Bone marrow (tissue), 2 donors: ENCODE measurements around the gene PTEN.

Experiments
- DNase-seq, 2 donors: peaks; one replicate each; lab custom pipeline; 2025; lab: John Stamatoyannopoulos, UW

PTEN gene

DNA sequence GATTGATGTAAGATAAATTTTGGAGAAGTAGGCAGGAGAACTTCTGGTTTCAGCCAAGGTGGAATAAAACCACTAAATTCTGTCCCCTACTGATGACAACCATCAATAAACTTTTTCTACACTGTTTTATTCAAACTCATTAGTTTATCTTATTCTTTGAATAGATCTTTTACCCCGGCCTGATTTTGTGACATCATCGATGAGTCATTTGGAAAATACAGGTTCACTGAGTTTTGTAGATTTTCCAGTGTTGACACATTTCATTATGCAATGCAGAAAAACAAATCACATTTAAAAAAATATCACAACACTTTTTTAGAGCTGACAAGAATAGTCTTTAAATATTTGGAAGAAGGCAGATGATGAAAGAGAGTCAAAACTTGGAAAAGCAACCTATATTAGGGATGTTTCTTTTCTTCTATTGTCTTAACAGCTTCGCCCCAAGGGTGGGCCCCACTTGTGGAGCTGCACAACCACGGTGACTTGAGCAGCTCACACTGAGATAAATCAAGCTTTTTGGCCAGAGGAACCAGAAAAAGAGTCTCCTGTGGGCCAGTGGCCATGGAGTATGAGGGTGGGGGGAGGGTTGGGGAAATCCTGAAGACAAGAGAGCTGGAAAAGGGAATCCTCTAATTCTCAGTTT lies 112.8 kb downstream of the PTEN start:
- no peak for DNase-seq

DNA sequence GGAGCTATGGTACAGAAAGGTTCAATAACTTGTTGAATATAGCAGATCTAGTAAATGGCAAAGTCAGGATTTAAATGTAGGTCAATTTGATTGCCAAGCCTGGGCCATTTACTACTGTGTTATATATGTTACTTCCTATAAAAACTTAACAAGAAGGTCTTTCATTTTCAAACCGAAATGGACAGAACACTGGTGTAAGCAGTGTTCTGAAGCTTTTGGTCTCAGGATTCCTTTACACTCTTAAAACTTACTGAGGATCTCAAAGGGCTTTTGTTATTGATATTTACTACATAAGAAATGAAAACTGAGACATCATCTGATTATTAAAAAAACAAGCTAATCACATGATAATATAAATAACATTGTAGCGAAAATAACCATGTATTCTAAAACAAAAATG lies 114.7 kb downstream of the PTEN start:
- DNase-seq: no peak

DNA sequence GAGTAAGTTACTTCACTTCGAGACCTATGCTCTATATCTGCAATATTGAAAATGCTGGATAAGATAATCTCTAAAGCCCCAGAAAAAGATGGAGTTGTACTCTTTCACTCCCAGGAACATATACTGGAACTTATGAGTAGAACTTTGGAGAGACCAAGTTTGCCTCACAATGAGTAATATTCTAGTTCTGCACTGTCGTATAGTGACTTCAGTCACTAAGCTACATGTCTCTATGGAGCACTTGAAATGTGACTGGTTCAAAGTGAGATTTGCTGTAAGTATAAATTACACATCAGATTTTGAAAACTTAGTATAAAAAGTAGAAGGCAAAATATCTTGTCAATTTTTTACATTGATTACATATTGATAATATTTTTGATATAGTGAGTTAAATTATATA lies 116.4 kb downstream of the PTEN start:
- no peak for DNase-seq

DNA sequence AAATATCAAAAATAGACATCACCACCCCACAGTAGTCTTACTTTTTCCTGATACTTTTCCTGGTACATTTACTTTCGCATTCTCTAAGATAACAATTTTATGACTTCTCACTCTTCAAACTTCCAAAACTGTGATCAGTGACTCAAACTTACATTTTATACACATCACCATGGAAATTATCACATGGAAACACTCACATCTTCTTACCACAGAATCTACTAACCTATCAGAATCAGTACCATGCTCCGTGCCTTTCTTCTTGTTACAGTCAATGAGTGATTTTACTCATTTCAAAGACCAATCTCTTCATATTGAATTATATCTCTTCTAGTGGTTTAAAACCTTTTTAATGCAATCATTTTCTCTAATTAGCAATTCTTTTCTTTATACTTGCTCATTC lies 120.3 kb downstream of the PTEN start:
- no peak for DNase-seq

DNA sequence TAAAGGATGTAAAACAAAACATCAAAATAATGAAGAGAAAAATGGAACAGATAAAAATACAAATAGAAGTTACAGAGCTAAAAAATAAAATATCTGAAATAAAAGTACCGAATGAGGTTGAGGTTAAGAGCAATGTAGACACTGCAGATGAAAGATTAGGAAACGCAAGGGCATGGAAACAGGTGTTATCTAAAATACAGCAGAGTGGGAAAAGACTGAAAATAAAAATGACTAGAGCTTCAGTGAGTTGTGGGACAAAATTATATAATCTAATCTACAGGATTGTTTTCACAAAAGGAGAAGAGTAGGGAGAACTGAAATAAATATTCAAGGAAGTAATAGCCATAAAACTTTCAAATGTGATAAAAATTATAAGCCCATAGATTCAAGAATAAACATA lies 123.8 kb downstream of the PTEN start:
- no peak for DNase-seq

DNA sequence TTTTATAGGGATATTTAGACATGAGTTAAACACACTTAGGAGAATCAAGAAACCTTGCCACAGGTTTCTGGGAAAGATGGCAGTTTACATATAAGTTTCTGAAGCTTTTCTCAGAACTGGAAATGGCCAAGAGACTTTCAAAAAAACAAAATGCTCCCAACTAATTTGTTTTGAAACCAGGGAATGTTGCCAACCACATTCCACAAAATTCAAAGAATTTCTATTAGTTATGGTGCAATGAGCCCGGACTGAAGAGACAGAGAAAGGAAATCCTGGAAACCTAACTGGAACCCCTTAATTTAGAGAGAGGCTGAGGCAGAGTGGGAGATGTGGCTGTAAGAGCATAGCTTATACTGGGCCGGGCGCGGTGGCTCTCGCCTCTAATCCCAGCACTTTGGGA lies 128.5 kb downstream of the PTEN start:
- no peak for DNase-seq

DNA sequence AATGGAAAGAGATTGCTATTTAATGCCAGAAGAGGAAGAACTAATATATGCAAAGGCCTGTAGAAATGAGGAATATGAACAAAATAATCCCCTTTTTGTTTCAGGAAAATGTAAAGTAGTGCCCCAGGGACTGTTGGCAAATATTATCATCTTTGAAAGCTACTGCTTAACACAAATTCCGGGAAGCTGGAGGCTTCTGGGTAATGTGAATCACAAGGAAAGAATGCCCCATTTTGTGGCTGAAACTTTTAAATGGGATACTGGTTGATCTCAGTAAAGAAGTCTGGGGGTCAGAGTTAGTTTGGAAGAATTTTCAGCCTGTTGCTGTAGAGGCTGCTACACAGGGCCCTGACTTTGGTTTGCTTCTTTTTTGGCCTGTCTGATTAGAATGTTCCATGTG lies 141.0 kb downstream of the PTEN start:
- no peak for DNase-seq

DNA sequence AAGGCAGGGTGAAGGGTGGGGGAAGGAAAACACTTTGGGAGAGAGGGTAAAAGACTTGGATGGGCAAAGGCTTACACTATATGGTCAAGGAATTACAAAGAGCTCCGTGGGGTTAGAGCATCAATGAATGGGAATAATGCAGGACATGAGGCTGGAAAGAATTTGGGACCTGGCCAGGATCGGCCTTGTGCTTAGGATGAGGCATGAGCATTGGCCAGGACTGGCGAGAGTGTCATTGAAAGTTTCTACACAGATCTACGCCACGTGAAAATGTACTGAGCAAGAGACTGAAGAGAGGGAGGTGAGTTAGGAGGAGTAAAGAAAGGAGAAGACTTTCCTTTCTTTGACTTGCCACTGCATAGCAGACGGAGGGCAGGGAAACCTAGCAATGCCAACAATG lies 142.8 kb downstream of the PTEN start:
- DNase-seq: no peak

DNA sequence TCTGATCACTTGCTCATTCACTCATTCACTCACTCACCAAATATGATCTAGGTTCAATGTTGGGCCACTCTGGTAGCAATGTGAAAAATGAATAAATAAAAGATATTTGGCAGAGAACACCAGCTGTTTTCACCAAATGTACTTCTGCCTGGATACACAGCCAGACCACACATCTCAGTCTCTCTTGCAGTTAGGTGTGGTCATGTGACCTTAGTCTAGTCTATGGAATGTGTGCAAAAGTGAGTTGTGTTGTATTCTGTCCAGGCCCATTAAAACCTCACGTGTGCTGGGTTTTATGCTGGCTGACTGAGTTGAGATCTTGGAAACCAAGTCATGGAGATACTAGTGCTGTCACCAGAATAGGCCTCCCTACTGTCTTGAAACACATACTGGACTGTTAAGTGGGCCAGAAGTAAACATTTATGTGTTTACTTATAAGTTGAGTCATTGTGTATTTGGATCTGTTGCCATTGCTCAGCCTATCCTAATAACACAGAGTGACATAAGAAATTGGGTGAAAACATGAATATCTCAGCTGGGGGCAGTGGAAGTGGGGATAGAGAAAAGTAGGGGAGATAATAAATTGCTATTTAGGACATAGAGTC lies 145.5 kb downstream of the PTEN start:
- no peak for DNase-seq

DNA sequence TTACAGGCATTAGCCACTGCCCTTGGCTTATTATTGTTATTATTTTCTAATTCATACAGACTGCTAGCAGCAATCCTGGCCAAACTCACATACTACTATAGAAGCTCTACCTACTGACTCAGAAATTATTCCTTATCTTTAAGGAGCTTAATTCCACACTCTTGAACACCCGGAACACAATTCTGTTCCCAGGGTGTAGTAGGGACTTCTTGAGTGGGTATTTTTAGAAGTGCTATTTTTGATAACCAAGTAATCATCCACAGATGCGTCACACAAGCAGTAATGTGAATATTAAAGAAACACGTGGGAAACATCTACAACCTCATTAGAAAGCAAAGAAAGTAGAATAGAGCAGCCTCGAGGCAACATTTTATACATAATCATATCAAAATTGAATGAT lies 149.2 kb downstream of the PTEN start:
- DNase-seq: no peak

DNA sequence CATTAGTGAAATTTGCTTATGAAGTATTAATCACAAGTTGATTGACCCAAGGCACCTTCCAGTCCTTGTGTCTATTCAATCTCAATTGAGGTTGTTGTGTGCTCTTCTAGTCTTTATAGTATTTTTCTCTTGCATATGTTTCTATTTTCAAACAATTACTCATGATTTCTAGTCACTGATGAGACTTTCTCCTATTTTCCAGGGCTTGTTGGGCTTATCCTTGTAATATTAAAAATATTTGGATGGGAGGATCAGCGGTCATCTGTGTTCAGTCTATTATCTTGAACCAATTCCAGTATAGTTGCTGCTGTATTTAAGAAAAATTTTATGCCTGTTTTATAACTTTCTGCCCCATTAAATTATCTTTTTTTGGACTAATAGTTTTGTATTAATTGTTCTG lies 154.4 kb downstream of the PTEN start:
- DNase-seq: no peak

DNA sequence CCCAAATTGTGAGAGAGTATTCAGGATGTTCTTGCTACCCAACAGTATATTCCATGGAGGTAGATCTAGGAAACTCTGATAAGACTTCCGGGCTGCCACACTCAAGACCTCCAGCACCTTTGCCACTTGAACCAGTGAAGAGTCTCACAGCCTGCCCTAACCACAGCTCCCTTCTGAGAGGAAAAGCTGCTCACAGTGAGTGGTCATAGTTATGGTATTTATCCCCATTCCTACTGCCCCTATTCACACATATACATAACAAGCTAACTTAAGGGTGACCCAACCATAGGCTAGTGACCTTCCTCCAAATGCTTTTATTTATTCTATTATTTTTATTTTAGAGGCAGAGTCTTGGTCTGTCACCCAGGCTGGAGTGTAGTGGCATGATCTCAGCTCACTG lies 156.3 kb downstream of the PTEN start:
- DNase-seq: no peak
